A204.1 (cell line): ENCODE results near the gene BCO1.

Source experiments
- FAIRE-seq: peaks from 2 replicates; lab custom pipeline; 2012; peaks lifted over from hg19 to GRCh38; lab: Jason Lieb, UNC

The BCO1 gene

DNA sequence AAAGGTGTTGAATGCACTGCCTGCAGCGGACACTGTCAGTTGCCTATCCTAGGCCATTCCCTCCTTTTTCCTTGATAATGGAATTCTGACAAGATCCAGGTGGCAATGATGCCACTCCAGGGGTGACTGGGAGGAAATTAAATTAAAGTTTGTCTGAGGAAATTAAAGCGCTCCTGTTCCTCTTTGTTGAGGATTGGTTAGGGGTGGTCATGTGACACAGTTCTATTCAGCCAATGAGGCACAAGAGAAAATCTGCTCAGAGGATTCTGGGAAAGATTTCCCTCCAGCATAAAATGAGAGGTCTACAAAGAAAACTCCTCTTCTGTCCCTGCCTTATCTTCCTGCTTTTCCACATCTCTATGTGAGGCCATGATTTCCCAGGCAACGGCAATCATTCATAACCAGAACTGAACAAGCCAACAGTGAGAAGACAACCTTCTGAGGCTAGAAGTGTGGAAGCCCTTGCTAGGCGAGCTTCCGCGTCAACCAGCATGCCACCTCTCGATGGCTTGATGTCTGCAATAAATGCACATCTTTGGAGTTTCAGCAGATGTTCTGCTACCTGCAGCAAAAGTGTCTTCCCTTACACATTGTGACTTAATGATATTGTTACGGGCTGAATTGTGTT lies 5.6 kb upstream of the BCO1 start:
- no peak for FAIRE-seq

DNA sequence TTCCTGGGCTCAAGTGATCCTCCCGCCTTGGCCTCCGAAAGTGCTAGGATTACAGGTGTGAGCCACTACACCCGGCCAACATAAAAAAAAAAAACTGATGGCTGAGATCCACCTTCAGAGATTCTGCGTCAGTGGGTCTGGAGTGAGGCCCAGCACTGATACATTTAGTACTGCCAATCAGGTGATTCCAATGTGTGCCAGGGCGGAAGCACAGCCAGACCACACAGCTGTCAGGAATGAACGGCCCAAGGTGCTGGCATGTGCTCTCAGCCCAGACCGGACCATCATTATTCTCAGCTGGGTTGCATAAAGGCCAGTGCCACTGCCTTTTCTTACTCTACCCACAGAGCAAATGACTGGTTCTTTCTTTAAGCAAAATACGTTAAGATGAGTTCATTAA lies 1.2 kb upstream of the BCO1 start:
- FAIRE-seq = no peak

GRCh38 chr16:81237942-81238295 lies 570 bp upstream of the BCO1 start:
- FAIRE-seq = no peak

DNA sequence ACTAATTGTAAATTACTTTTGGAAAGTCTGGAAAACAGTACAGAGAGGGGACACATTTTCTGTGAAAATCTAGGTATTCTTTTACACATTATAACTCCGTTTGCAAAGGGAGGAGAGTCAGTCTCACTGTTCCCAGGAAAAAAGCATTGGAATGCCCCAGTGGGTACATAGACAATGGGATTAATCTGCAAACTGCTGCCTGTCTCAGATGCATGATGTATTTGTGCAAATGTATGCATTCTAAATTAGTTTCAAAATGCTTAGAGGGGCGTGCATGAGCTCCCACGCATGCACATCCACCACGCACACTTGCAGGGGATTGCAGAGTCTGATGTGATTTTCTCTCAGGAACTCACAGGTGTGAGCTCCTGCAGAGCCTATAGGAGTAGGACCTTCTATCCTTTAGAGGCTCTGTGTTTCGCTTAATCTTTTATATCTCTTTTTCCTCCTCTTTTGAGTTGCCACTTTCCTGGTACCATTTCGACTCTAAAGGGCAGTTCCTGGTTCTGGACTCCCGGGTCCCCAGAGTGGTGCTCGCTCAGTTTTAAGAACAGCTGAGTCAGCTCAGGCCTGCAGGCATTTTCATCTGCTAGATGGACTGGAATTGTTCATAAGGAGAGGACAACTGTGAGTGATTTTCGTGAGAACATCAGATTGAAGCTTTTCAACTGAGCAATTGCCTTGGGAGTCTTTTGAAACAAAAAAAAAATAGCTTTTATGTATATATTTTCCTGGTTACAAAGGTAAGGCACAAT lies 1.1 kb downstream of the BCO1 start:
- FAIRE-seq = no peak

GRCh38 chr16:81241706-81242105 lies 3.2 kb downstream of the BCO1 start:
- FAIRE-seq = no peak

- no peak for FAIRE-seq
These were observed 4.6 kb downstream of the BCO1 start for GRCh38 chr16:81242977-81243618.

DNA sequence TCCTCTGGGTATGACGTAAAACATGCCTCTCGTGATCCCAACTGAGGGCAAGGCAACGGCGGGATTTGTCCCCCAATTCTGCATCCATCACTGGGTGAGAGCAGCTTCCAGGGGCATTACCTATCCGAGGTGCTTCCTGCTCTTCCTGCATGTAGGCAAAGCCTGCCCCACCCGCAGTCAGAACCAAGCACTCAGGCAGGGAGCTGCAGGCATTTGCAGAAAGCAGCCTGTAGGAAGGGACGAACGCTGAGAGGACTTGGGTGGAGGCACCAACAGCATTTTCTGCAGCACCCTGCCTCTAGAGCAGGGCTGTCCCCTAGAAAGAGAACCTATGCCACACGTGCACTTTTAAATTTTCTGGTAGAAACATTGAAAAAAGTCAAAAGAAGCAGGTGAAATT lies 5.5 kb downstream of the BCO1 start:
- FAIRE-seq = no peak

DNA sequence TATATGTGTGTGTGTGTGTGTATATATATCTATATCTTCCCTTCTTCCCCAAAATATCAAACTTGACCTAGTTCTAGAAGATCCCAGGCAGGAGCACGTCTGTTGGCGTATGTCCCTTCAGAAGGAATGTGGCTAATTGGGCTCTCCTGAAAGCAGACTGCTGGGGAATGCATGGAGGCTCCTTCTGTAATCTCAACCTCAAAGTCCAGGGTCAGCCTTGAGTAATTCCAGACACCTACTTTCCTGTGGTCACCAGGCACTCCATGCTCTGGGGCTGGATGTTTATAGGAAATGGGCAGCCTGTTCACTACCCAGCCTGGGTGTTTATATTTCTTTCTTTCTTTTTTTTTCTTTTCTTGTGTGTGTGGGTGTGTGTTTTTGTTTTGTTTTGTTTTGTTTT lies 13.4 kb downstream of the BCO1 start:
- no peak for FAIRE-seq

DNA sequence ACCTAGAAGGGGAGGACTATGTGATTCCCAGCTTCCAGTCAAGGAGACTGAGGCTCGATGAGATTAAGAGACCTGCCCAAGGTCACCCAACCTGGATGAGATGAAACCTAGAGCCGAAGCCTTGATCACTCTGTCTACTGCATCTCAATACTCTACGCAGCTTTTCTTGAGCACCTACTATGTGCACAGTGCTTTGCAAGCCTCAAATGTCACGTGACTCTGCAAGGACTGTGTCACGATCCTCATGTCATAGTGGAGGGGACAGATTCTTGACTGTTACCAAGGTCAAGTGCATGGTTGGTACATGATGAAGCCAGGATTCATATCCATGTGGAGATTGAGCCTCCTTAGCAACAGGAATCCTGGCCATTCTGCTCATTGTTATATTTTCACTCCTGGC lies 14.7 kb downstream of the BCO1 start:
- no peak for FAIRE-seq

DNA sequence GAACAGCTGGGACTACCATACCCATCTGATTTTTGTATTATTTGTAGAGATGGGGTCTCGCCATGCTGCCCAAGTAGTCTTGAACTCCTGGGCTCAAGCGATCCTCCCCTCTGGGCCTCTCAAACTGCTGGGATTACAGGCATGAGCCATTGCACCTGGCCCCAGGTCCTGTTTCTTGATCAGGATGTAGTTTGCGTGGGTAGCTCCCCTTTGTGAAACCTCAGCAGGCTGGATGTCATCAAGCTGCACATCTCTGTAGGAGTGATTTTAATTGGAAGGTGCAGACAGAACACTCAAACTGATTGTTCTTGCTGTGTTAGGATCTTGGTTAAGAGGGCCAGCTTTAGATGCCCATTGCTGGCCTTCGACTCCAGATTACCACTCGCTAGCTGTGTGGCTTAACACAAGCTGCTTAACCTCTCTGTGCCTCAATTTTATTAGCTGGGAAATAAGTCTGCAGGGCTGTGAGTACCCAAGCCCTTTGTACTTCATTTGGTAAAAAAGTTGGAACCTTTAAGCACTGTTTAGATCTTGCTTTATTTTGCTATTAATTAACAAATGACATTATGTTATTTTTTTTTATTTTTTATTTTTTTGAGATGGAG lies 16.5 kb downstream of the BCO1 start:
- no peak for FAIRE-seq

DNA sequence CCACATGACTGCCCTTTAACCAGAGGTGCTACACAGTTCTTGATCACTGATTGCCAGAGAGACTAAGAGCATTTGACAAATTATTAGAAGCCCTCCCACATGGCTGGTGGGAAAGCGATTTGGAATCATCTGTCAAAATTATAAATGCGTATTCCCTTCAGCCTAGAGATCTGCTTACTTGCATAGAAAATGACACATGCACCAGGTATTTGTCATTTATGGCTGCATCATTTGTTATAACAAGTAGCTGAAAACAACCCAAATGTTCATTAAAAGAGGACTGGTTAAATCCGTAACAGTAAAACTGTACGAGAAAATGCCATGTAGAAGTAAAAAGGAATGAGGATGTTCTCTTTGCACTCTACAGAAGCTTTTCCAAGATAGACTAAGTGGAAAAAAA lies 21.4 kb downstream of the BCO1 start:
- FAIRE-seq = no peak

- FAIRE-seq = no peak
These were observed 22.7 kb downstream of the BCO1 start for GRCh38 chr16:81261049-81261648.

DNA sequence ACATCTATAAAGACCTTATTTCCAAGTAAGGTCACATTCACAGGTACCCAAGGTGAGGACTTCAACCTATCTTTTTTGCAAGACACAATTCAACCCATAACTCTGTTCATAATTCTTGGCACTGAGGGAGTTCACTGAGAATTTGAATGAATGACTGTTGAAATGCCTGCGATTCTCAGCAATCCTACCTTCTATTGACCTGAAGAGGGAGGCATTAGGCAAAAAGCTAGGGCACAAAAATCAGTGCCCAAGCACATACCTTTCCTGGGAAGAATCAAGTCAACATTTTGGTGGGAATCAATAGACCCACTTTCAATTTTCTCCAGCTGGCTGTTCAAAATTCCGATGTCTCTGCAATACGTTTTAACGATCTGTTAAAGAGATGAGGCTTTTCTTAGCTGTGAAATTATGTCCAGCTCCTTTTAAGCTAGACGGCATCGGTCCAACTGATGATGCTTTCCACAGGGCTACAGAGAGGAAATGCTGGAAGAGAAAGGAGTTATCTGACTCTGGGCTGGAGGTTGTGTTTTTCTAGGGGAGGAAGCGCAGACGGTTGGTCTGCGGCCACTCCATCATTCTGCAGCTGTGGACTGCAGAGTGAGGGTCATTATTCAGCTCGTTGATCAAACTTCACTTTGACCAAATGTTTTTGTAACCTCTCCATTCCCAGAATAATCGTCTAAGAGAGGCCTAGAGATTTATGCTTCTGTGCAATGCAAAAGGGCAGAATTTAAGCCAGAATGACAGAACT lies 25.2 kb downstream of the BCO1 start:
- no peak for FAIRE-seq

- no peak for FAIRE-seq
These were observed 25.9 kb downstream of the BCO1 start for GRCh38 chr16:81264386-81264785.

GRCh38 chr16:81265052-81265451 lies 26.6 kb downstream of the BCO1 start:
- FAIRE-seq = no peak

DNA sequence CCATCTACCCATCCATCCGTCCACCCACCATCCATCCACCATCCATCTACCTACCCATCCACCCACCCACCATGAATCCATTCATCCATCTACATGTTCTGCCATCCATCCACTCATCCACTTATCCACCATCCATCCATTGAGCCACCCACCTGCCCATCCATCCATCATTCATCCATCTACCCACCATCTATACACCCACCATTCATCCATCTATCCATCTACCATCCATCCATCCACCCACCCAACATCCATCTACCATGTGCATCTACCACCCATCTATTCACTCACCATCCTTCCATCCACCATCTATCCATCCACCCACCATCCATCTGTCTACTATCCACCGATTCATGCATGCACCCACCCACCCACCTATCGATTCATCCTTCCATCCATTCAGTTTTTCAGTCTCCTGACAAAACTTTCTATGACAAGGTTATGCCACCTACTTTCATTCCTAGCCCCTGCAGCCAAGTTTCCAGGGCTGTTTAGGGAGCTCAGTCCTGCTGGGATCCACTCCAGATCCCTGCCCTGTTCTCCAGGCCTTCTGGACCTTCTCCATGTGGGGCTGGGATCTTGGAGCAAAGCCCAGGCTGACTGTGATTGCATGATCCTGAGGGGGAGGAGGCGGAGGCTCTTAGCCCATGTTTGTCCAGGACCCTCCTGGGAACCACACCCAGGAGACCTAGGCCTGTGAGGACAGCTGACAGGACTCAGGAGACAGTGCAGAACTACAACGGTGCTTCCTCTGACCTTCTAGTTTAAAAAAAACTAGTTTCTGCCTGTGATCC lies 27.4 kb downstream of the BCO1 start:
- no peak for FAIRE-seq

DNA sequence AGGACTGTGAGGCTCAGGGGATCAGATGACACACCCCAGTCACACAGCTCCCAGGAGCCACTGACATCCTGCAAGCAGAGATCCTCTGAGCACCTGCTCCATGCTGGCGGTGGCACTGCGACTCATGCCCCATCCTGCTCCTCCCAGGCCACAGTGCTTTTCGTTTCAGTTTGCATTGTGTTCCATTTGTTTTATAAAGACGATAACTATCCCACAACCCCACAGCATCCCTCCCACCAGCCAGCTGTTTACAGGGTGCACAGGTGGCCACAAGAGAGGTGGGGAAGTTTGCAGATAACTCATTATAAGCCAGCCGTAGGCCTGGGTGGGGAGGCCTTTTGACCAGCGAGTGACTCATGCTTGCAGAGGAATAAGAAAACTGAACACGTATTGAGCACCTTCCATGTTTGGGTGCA lies 28.2 kb downstream of the BCO1 start:
- FAIRE-seq = no peak

DNA sequence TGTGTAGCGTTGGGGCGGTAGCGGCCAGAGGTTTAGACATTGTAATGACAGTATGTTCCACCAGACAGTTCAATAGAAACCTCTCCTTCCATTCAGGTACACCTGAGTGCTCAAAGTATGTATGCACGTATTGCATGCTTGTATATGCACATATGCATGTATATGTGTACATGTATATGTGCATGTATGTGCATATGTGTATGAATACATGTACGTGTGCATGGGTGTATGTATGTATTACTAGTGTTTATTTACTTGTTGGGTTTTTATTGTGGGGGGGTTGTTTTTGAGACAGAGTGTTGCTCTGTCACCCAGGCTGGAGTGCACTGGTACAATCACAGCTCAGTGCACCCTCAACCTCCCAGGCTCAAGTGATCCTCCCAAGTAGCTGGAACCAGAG lies 30.0 kb downstream of the BCO1 start:
- FAIRE-seq = no peak

DNA sequence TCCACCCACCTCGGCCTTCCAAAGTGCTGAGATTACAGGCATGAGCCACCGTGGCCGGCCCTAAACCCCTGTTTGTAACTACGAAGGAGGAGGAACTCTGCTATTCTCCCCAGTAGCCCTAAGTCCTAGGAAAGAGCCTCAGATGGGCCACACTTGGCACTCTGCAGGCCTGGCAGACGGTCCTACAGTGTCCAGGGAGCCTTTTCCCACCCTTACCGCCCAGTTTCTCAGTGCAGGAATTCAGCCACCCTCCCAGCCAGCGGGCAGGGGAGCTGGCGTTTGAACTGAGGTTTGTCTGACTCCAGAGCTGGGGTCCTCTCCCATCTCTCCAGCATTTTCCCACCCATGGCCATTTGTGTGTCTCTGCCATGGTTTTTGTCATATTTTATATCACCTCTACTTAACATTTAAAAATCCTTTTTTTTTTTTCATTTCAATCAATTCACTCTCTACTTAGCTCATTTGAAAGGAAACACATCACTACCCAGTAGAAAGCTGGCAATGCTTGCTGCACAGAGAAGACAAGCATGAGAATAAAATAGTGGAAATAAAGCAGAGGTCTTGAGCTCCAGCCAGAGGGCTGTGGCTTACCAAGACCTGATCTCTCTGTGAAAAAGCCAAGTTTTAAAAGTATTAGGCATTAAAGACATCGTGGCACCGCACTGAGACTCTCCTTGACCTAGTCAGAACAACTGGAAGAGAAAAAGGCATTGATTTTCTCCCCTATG lies 34.9 kb downstream of the BCO1 start:
- no peak for FAIRE-seq

DNA sequence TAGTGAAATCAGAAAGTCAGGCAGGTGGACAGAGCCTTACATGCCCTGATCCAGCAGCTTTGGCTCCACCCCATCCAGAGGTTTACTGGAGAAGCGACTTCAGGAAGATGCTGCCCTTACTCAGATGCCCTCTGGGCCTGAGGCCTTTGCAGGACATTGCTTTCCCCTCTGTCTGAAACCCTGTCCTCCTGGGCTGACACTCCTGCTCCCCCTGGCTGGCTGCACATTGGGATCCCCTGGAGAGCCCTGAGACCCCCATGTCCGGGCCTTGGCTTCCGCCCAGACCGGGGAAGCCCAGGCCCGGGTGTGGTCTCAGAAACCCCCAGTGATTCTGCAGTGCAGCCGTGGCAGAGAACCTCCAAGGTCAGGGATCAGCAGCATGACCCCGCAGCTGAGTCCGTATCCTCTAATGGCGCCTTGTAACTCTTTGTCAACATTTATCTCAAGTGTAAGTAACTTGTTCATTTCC lies 36.6 kb downstream of the BCO1 start:
- no peak for FAIRE-seq

- FAIRE-seq = no peak
These were observed 37.3 kb downstream of the BCO1 start for GRCh38 chr16:81275795-81276194.
